ENCODE data around the gene LRSAM1.

DNA sequence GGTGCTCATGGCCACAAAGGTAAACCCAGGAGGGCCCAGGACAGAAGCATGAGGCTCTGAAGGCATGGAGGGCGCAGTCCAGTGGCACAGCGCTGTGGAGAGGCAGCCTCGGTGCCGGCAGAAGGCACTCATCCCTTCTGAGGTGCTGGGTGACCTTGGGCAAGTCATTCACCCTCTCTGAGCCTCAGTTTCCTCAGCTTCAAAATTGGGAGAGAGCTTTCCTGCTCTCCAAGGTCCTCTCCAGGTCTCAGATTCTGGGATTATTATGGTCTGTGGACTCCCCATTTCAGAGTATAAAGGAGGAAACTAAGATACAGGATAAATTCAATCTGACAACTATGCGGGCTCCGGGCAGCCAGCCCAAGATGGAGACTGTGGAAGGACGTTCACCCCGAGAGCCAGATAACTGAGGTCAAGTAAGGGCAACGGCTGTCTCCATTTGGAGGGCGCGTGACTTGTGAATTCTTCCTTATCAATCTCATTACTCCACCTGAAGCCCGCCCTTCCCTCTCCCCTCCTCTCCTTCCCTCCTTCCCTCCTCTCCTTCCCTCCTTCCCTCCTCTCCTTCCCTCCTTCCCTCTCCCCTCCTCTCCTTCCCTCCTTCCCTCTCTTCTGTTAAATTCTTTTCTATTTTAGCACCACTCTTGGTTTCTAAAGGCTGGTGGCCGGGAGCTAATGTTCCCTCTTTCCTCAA is 58.1 kb downstream of the LRSAM1 start:
- TF ChIP-seq, protein P1, sequence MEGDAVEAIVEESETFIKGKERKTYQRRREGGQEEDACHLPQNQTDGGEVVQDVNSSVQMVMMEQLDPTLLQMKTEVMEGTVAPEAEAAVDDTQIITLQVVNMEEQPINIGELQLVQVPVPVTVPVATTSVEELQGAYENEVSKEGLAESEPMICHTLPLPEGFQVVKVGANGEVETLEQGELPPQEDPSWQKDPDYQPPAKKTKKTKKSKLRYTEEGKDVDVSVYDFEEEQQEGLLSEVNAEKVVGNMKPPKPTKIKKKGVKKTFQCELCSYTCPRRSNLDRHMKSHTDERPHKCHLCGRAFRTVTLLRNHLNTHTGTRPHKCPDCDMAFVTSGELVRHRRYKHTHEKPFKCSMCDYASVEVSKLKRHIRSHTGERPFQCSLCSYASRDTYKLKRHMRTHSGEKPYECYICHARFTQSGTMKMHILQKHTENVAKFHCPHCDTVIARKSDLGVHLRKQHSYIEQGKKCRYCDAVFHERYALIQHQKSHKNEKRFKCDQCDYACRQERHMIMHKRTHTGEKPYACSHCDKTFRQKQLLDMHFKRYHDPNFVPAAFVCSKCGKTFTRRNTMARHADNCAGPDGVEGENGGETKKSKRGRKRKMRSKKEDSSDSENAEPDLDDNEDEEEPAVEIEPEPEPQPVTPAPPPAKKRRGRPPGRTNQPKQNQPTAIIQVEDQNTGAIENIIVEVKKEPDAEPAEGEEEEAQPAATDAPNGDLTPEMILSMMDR (IDR thresholded peaks at IDR 0.05), result no peak
- no peak for TF ChIP-seq POLR2A (IDR thresholded peaks at IDR 0.05)
